ENCODE measurements around the gene ADISSP.

GRCh38 chr20:3707508-3707899 is 60.0 kb downstream of the ADISSP start:
- no peak for TF ChIP-seq CHD2 (IDR thresholded peaks at IDR 0.05; ENCODE audit: low read length)
- no peak for TF ChIP-seq CTCF (IDR thresholded peaks at IDR 0.05; ENCODE audit: control extremely low read depth in 1 of 3, insufficient read depth in 1 of 3, low read depth in 1 of 3, low read length in 3 of 3)
- TF ChIP-seq EP300 (IDR thresholded peaks at IDR 0.05; ENCODE audit: borderline replicate concordance in 1 of 2, low read depth in 2 of 2, low read length in 2 of 2) = no peak
- TF ChIP-seq RFX5 (IDR thresholded peaks at IDR 0.05; ENCODE audit: borderline replicate concordance, low read depth, low read length) = no peak
- no peak for TF ChIP-seq NRF1 (IDR thresholded peaks at IDR 0.05; ENCODE audit: low read depth, low read length)
